Fibroblast of lung (primary cell): ENCODE results near the gene CYGB. TPM values are rescaled to one million over a fixed set of nuclear protein-coding genes. Genes with fewer than 3 reads are reported as not detected.

Experiments
- DNase-seq, 2 donors: peaks; one replicate each; pipeline versions ENCODE4 v3.0.0 to v3.0.0-alpha.2; 2010; ENCODE audit warnings: low read depth in 2 of 2
- H2AFZ ChIP-seq: 2 replicates; pipeline ENCODE4 v1.5.1; 2012; ENCODE audit warnings: low read length, control low read depth, inconsistent platforms
- H3K27ac ChIP-seq: 2 replicates; pipeline ENCODE4 v1.5.1; 2011; ENCODE audit warnings: low read length, control low read depth; ENCODE audit not compliant: insufficient read depth
- H3K27me3 ChIP-seq: 2 replicates; pipeline ENCODE4 v1.5.1; 2011; ENCODE audit warnings: mild to moderate bottlenecking, low read length; ENCODE audit not compliant: control insufficient read depth, insufficient read depth
- H3K36me3 ChIP-seq: 2 replicates; pipeline ENCODE4 v1.5.1; 2011; ENCODE audit warnings: low read length; ENCODE audit not compliant: control insufficient read depth, insufficient read depth
- H3K4me1 ChIP-seq: 2 replicates; pipeline ENCODE4 v1.5.1; 2011; ENCODE audit warnings: low read length; ENCODE audit not compliant: control insufficient read depth, insufficient read depth; ENCODE audit errors: extremely low read depth
- H3K4me2 ChIP-seq: 2 replicates; pipeline ENCODE4 v1.5.1; 2011; ENCODE audit warnings: low read length, control low read depth; ENCODE audit not compliant: insufficient read depth; ENCODE audit errors: extremely low read depth
- H3K4me3 ChIP-seq, 4 experiments: fragments of 200-600 bp in 1 of 4; sonication (generic) in 1 of 4; replicated peaks in 1 of 4; 2 replicates each; pipeline ENCODE4 v1.5.1; 2011 to 2016; ENCODE audit warnings: low read length in 4 of 4, low read depth in 3 of 4, mild to moderate bottlenecking in 3 of 4, control low read depth in 2 of 4, inconsistent platforms in 1 of 4, mixed read lengths in 1 of 4; ENCODE audit not compliant: insufficient read depth in 1 of 4; ENCODE audit errors: control extremely low read depth in 1 of 4
- H3K79me2 ChIP-seq: 2 replicates; pipeline ENCODE4 v1.5.1; 2012; ENCODE audit warnings: mild to moderate bottlenecking, low read length, inconsistent platforms; ENCODE audit not compliant: control insufficient read depth, insufficient read depth
- H3K9ac ChIP-seq: 2 replicates; pipeline ENCODE4 v1.5.1; 2011; ENCODE audit warnings: mild to moderate bottlenecking, low read length, control low read depth; ENCODE audit not compliant: insufficient read depth
- H3K9me3 ChIP-seq: 2 replicates; pipeline ENCODE4 v1.5.1; 2012; ENCODE audit warnings: low read depth, low read length; ENCODE audit not compliant: control insufficient read depth, insufficient read depth
- H4K20me1 ChIP-seq: 2 replicates; pipeline ENCODE4 v1.5.1; 2011; ENCODE audit warnings: low read length; ENCODE audit not compliant: control insufficient read depth, insufficient read depth; ENCODE audit errors: extremely low read depth
- CTCF ChIP-seq, 2 donors: IDR thresholded peaks in 1 of 2; conservative IDR thresholded peaks in 1 of 2; 1 replicate in 1 of 2; 2 replicates in 1 of 2; pipeline ENCODE4 v1.5.1; 2011 to 2012; ENCODE audit warnings: low read length in 2 of 2, control low read depth in 1 of 2, inconsistent platforms in 1 of 2, low read depth in 1 of 2, mild to moderate bottlenecking in 1 of 2
- EZH2 ChIP-seq: IDR thresholded peaks from 2 replicates; pipeline ENCODE4 v1.5.1; 2012; ENCODE audit warnings: low read length, control low read depth, mild to moderate bottlenecking; ENCODE audit errors: missing control alignments
- polyA minus RNA-seq: library from RNA; depleted of rRNA, polyadenylated mRNA; stranded (reverse); fragments of >200 nt; gene quantifications from 2 replicates; pipeline ENCODE4 v1.2.3, GENCODE V29; 2011; ENCODE audit warnings: low replicate concordance
- polyA plus RNA-seq, 2 donors: library from polyadenylated mRNA; depleted of rRNA in 1 of 2; stranded (reverse) in 1 of 2; unstranded in 1 of 2; fragments of >200 nt; gene quantifications; 2 replicates each; pipeline ENCODE4 v1.2.1, GENCODE V29; 2011 to 2012; ENCODE audit warnings: missing spikeins in 1 of 2
- total RNA-seq: library from RNA; depleted of rRNA; stranded (reverse); fragments of >200 nt; gene quantifications from 2 replicates; pipeline ENCODE4 v1.2.1, GENCODE V29; 2014

Gene CYGB
- total RNA-seq (12.4 and 19.5 TPM in 2 replicates), polyA plus RNA-seq (9.1 and 10.0 TPM in 2 replicates), polyA minus RNA-seq (15.1 and 19.0 TPM in 2 replicates)
- polyA plus RNA-seq (2012): 19.9 and 25.0 TPM in 2 replicates

GRCh38 chr17:76537578-76538280 lies at the start of gene CYGB:
Gene CYGB, minus strand, starts transcription at chr17:76537709. Its CDS starts 167 bp downstream, at chr17:76537542.
- H3K9ac ChIP-seq: peak within 1 kb of the TSS; percentile 57
- H3K27me3 ChIP-seq: no peaks in the 10 kb centered on the region
- peaks cover 2% of the 10 kb centered on the region for H3K36me3 ChIP-seq
- H3K79me2 ChIP-seq: no peaks in the 10 kb centered on the region
- TF ChIP-seq CTCF (conservative IDR thresholded peaks at IDR 0.05 in 1 of 2, IDR thresholded peaks at IDR 0.05 in 1 of 2; ENCODE audit: low read depth in 1 of 2, low read length in 2 of 2): no peak
- TF ChIP-seq EZH2: peak; percentile 40
- peak within 1 kb of the TSS; percentile 72 for H3K4me2 ChIP-seq
- H3K4me3 ChIP-seq: peak within 1 kb of the TSS; percentile 27 to 63 (median 54)
- H3K4me1 ChIP-seq: peaks cover 20% of the 10 kb centered on the region
- peak in 1 of 2 donors; percentile 68 for DNase-seq
- H3K27ac ChIP-seq: no peak within 1 kb of the TSS
- H4K20me1 ChIP-seq: no peaks in the 10 kb centered on the region
- no peak within 1 kb of the TSS for H2AFZ ChIP-seq
- H3K9me3 ChIP-seq: no peaks in the 10 kb centered on the region

- no peak overlapping the region for H2AFZ ChIP-seq
- no peak overlapping the region for H3K9ac ChIP-seq
- peaks cover 2% of the 10 kb centered on the region for H3K4me1 ChIP-seq
- no peak for DNase-seq
- peaks cover 20% of the 10 kb centered on the region for H3K27me3 ChIP-seq
- no peak overlapping the region for H3K4me2 ChIP-seq
- H3K4me3 ChIP-seq: no peak overlapping the region
- H3K9me3 ChIP-seq: no peaks in the 10 kb centered on the region
- H3K36me3 ChIP-seq: no peaks in the 10 kb centered on the region
- peak; percentile 84 for TF ChIP-seq EZH2
- no peak for TF ChIP-seq CTCF (conservative IDR thresholded peaks at IDR 0.05 in 1 of 2, IDR thresholded peaks at IDR 0.05 in 1 of 2; ENCODE audit: low read depth in 1 of 2, low read length in 2 of 2)
- H3K79me2 ChIP-seq: no peaks in the 10 kb centered on the region
- H3K27ac ChIP-seq: no peak overlapping the region
- no peaks in the 10 kb centered on the region for H4K20me1 ChIP-seq
Measured at GRCh38 chr17:76586741-76587487, 49.4 kb upstream of the CYGB start.
